AG08395 (cell line): ENCODE results near the gene AUNIP.
A peak's percentile ranks its signal among the peaks of the same experiment; 100 is the strongest.

ENCODE experiments used
- DNase-seq: peaks from one replicate; pipeline ENCODE4 v3.0.0; 2012; ENCODE audit warnings: mixed read lengths, low spot score

Gene AUNIP

GRCh38 chr1:25858906-25859789 is at the start of gene AUNIP:
AUNIP (minus strand) TSS chr1:25859457; CDS start chr1:25859357, 100 bp downstream.
- peak; percentile 98 for DNase-seq

DNA sequence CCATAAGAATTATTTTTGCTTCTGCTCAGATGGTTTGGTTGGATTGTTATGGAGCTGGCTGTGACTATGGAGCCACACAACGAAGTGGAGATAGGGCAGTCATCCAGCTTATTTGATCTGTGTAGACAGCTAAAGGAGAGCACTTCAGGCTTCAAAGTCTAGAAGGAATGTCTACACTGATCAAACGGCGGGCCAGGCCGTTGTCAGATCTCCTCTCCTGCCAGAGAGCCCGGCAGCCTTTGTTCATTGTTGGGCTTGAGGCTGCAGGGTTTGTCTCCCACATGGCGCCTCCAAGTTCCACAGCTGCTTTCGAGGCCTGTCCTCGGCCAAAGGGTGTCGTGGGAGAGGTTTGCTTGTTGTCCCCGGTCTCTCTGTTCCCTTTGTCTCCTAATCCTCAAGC is 49.8 kb upstream of the AUNIP start:
- DNase-seq: no peak

GRCh38 chr1:25908161-25908560 is 48.9 kb upstream of the AUNIP start:
- no peak for DNase-seq

DNA sequence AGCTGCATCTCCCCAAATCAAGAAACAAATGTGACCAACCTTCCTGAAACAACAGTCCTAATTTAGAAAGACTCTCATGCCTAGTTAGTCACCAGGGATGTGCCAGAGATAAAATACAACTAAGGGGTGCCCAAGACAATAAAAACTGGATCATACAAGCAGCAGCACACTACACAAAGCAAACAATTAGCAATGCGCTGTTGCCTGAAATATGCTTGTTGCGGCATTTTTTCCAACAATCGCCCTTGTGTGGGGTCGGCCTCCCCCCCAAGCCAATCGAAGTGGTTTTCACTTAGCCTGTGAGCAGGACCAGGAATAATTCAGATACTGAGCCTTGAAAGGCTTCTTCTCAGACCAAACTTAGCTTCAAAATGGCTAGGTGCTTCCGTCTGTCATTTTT is 48.3 kb upstream of the AUNIP start:
- DNase-seq: no peak

DNA sequence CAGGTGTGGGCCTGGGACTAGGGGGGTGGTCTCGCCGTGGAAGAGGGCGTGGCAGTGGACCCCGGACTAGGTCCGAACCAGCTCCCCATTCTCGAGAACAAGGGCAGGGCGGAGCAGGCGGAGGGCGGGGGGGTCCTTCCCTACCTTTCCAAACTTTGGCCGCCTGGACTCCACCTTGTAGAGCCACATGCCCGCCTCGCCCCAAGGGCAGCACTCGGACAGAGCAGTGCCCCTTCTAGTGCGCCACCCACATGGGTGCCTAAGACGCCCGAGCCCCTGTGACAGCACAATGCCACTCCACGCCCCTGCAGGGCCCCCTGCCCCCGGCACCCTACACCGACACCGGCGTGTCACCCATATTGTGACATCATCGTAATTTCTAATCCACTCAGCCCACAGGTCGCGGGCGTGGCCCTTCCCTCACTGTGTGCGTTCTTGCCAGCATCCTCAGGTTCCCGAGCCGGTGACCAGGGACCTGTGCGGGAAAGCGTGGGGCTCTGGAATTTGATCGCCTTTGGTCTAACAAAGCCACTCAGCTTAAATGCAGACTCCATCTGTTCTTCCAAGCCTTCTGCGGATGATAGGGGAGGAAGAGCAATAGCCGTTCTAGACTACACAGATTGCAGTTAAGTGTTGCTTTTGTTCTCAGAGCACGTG is 47.5 kb upstream of the AUNIP start:
- DNase-seq: no peak

DNA sequence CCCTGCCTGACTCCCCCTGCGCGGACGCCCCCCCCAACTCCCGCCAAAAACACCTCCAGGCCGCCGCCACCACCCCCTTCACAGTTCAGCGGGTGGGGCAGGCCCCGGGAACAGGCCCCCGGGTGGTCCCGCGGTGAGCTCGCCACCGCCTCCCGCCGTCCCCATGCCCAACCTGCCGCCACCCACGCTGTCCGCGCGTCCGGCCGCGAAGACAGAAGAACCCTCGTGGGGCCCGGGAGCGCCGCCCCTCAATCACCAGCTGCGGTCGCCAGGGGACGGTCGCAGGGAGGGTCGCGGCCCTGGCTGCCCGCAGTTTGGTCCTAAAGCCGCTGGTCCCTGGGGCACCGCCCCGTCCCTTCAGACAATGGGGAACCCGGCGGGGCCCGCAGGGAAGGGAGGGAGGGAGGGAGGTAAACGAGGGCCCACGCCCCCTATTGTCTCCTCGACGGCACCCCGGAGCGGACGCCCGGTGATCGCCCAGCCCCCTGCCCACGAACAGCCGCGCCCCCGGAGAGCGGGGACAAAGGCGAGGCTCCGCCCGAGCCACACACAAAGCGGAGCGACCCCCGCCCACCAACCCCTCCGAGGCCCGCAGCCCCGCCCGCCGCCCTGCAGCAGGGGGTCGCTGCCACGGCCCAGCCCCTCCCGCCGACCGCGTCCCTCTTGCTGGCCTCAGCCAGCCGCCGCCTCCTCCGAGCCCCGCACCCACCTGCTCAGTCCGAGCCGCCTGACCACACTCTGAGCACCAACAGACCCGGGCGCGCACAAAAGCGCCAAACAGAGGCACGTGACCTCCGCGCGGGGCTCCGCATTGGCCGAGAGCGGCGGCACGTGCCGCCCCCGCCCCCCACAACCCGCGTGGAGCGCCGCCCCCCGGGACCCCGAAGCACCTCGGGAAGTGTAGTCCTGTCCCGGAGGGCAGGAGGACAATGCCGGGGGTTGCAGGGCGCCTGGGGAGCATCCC is 46.7 kb upstream of the AUNIP start, which contains the start of gene STMN1:
TSS of gene STMN1 (minus strand) at position 740 of the 964 bp plus-strand sequence. CDS start 1,743 bp downstream, outside the sequence.
- DNase-seq: peak; percentile 90

DNA sequence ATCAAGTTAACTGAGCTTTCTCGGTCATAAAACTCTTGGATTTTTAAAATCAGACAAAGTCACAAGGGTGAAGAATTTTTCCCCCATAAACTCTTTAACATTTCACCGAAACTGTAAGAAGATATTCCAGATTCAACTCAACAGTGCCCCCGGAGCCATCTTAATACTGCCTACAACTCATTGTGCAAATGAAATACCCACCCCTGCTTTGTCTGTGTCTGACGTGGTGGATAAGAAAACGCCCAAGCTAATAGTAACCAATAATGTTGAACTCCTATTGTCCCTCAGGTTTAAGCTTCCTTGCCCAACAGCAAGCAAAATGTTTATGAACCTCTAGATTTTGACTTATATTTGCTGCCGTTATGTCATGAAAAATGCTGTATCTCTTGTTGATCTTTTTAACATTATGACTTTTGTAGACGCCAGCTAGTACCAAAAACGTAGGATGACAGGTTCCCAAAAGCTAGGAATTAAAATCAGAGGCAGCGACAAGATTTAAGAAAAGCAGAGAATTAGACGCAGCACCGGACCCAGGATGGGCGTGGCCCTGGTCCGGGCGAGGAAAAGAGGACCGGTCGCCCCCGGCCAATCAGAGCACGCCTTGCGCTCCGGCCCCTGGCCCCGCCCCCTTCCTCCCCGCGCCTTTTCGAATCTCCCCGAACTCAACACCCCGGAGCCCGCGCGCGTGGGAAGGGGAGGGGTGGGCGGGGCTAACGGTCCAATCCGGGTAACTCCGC is 45.9 kb upstream of the AUNIP start:
- DNase-seq: peak; percentile 97

- DNase-seq: no peak
These were observed 44.7 kb upstream of the AUNIP start for GRCh38 chr1:25903986-25904385.

DNA sequence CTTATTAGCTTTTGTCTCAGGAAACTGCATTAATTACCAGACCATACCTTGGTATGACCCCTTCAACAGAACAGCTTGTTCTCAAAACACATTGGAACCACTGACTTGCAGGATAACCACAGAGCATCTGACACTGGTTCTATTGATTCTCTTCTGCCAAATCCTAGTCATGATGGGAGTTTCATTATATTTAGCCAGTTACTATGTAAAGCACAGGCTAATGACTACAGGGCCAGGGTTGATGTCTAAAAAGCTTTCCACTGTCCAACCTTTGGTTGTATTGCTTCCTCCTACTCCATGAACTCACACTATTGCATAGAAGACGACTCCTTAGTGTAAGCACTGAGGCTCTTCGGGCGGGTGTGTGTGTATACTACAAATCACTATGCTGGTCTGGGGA is 43.2 kb upstream of the AUNIP start:
- DNase-seq: no peak

DNA sequence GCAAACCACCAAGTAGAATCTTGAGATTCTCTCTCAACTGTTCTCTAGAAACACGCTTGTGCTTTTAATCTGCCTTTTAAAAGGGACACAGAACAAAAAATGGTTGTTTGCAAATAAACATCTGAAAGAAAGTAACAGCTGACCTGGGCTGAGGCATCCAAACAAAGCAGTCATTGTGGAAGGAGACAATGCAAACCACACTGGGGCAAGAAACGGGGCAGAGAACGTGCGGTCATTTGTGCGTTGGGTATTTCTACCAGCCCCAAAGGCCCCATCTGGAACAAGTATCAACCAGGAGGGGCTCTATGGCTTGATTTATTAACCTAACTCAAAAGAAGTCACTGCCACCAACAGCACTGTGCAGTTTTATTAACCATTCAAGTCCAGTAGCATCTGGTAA is 41.0 kb upstream of the AUNIP start:
- DNase-seq: no peak

DNA sequence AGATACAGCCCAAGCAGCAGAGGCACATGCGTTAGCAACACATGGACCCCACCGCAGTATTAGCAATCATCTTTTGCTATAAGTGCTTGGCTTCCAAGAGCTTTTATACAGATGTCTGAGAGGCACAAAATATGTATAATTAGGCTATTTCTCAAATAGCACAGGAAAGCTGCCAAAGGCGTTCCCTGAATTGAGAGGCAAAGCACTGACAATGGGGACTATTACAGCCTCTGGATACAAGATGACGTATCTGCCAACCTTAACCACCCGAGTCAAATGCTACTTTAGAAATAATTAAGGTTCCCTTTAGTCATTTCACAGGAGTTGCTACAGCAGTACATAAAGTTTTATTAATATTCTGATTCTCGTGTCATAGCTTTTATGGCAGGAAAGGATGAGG is 40.5 kb upstream of the AUNIP start:
- no peak for DNase-seq

DNA sequence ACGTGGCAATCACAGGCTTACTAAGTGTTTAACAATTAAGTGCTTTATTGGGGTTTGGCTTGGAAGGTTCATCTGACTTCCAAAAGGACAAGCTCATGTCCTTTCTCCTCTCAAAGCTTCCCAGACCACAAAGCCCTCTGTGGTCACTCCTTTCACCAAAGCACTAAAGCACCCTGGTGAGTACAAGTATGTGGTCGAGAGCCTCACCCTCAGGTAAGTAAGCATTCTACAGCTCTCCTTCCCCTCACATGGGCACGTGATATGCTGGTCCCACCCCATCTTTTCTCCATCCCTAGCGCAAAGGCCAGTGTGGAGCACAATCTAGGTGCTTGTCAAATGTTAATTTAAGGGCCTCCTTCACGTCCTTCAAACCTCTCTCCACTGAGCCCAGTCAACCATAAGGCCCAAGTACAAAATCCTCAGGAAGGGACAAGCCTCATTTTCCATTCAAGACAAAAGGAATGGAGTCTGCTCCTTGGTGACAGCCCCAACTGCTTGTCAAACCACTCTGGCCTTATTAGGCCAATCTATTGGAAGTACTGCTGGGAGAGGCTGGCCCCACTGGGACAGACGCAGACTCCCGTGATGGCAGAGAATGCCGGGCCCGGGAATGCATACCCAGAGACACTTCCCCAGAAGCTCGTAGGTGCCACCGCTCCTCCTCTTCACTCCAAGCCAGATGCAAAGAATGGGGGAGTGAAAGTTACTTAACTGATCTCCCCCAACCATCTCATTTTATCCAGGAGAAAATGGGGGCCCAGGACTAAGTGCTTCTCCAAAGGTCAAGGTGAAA is 39.2 kb upstream of the AUNIP start:
- no peak for DNase-seq

DNA sequence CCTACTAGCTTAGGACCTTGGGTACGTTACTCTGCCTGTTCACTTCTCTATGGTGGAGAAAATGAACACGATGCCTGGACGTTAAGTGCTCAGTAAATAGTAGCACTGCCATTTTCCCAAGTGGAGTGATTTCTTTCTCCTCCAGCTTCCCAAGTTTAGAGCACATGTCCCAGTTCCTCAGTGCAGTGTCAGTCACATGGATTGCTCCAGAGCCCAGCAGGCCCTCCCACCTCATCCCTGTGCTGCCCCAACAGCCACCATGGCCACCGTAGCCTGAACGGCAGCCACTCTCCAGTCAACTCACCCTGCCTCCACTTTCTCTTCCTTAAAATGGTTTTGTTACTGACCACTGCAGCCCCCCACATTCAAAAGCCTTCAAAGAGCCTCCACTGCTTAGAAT is 38.5 kb upstream of the AUNIP start:
- DNase-seq: no peak

DNA sequence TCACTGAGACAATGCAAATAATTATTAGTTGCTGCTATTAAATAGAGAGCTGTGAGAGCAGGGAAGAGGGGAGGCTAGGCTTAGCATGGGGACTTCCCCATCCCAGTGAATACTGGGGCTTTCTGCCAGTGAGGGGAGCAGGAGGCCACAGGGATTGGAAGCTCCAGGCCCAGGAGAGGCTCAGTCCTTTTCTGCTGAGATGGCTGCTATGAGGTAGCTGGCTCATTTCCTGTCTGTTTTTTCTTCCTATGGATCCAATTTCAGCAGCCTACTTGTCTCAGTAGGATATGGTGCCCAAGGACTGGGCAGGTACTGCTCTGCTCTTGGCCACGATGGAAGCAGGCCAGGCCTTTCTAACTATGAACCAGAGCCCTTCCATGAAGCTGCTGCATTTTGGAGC is 37.0 kb upstream of the AUNIP start:
- DNase-seq: no peak

DNA sequence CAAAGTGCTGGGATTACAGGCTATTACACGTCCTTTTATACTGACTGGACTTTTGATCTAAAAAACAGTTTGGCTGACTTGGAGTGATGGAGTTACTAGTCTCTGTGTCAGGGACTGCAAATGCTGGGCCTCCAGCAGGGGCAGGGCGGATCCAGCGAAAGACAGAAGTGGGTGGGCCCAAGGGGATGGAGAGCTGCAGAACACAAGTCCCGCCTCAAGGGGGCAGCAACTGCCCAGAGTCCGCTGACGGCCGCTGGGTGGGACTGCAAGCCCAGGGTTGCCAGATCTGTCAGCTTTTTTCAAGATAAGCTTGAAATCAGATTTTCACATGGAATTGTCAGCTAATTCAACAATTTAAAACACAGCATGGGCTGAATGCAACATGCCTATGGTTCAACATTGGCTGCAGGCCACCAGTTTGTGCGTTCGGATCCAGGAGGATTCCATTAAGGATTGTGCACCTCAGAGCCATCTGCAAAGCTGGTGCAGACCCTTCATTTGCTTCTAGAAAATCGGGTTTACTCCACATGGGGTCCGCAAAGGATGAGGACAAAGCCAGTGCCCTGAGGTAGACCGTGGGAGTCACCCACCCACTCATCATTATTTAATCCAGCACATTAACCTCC is 36.2 kb upstream of the AUNIP start:
- peak; percentile 96 for DNase-seq

DNA sequence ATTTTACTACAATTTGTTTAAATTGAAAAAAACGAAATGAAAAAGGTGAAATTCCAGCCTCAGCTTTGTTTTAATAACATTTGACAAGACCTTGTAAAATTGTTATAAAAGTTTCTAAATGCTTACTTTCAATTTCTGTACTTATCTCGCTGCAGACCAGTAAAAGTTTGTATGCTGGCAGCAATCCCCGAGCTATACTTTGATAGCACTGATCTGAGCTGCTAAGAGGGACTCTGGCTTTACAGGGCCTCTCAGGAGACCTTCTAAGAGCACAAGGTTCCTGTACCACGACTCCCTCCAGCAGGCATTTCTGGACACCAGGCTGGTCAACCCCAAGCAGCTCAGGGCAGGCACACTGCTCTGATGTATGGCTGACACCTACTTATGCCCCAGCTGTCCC is 33.9 kb upstream of the AUNIP start:
- DNase-seq: no peak

- DNase-seq: no peak
These were observed 32.3 kb upstream of the AUNIP start for GRCh38 chr1:25891606-25892005.

GRCh38 chr1:25890239-25891034 is 31.2 kb upstream of the AUNIP start:
- DNase-seq: no peak

DNA sequence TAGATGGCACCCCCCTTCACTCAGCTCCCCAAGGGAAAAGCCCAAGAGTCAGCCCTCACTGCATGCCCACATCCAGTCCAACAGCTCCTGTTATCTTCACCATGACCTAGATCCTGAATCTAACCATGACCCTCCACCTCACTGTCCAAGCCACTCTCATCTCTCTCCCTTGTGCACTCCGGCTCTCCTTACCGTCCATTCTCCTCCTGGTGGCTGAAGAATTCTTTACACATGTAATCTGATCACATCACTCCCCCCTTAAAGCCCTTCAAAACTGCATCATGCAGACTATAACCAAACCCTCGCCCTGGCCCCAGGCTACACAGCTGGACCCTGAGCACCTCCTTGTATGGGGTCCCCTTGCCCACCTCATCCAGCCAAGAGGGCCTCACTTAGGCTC is 30.2 kb upstream of the AUNIP start:
- no peak for DNase-seq
